GM04503 (cell line): ENCODE data around the gene DOK6.

Experiments
- DNase-seq: peaks from one replicate; pipeline ENCODE4 v3.0.0-alpha.2; 2012; ENCODE audit warnings: low read depth

The DOK6 gene

DNA sequence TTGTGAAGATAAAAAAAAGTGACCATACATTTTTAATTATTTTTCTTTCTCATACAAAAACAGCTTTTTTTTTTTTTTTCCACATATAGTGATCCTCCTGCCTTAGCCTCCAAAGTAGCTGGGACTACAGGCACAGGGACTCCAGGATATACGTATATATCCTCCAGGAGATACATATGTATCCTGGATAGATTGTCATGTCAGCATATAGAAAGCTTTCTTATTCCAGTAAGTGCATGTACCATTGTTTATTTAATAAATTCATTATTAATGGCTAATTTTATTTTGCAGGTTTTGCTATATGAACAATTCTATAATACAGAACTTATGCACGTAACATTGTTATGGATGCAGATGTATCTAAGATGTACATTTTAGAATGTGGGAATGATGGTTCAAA is 138.7 kb downstream of the DOK6 start:
- DNase-seq = no peak

DNA sequence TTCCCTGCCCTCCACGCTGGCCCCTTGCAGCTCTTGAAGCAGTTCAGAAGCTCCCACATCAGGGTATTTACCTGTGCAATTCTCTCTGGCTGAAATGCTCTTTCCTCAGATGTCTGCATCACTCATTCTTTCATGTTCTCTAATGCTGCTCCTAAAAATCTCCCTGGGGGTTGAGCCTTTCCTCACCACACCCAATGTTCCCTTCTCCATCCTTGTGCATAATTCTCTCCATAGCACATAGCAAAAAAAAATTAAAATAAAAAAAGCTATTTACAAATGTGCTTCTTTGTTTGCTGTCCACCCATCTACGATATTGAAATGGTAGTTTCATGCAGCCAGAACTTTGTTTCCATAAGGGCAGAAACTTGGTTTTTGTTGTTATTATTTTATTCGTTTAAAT is 155.5 kb downstream of the DOK6 start:
- DNase-seq = no peak

DNA sequence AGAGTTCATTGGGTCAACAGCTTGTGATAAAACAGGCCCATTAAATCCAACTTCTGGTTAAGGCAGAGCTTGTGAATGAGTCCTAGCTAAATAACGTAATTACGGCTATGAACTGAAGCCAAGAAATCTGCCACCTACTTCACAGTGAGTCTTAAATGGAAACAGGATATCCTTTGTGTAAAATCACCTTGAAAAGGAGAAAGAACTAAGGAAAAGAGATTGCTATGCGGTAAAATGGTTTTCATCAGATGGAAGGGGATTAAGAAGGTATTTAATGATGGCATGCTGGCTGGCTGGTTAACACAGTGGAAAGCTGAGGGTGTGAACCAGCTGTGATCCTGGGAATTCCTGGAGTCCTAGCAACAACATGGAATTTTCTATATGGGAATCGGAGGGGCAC is 156.6 kb downstream of the DOK6 start:
- no peak for DNase-seq

DNA sequence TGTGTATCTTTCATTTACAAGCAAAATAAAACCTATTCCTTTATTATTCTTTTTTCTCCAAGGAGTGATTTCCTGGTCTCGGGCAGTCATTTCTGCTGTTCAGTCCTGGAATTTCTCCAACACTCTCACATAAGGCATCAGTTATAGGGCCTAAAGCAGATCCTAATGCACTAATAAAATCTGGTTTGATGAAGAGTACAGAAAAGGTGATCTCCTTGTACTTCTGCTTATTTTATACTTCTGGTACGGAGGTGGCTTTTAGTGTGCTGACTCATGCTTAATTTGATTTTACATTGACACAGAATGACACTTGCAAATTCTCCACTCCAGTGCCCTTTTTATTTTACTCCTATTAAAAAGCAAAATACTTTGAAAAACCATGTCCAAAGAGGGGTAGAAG is 157.4 kb downstream of the DOK6 start:
- no peak for DNase-seq

DNA sequence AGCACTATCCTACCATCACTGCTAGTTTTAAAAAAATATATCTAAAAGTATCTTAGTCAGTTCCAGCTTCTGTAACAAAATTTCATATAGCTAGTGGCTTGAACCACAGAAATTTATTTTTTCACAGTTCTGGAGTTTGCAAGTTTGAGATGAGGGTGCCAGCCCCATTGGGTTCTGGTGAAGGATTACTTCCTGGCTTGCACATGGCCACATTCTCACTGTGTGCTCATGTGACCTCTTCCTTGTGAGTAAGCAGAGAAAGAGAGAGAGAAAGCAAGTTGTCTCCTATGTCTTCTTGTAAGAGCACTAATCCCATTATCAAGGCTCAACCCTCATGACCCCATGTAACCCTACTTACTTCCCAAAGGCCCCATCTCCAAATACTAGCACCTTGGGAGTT is 158.9 kb downstream of the DOK6 start:
- DNase-seq = no peak

DNA sequence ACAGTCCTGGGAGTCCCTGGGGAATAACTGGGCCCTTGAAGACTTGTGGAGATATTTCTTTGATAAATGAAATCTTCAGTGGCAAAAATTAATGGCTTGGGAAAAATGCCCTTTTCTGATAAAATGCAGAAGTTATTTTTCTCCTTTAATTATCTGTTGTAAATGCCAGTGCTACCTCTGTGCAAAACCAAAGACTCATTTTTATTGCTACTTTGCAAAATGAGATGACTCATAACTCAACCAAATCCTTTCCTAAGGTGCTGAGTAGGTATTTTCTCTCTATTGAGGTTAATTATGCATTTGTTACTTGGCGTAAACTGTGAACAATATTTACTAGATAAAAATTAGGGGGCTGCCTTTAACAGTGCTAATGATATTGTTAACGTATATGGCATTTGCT is 163.9 kb downstream of the DOK6 start:
- no peak for DNase-seq

DNA sequence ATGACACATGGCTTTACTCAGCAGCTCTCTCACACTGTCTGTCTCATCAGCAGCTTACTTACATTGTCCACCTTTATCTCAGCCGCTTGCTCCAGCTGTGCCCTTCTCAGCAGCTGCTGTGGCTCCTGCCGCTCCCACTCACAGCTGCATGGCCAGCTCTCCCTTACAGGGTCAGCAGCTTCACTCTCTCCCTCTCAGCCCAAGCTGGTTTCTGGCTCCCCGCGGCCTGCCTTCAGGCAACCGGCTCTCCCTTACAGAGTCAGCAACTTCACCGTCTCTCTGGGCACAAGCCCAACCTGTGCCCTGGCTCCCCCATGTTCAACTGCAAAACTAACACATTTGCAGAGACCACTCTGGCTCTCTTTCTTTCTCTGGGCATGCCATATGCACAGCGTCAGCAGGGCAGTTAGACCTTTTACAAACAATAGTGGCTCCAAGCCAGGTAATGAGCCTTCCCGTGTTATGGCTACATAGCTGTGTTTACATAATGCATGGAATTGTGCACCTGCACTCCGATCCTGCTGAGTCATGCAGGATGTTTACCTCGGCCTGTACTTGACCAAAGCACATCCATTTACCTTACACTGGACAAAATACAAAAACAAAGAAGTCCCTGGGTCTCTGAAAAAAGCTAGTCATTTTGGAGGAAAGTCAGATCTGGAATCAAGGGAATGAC is 167.3 kb downstream of the DOK6 start:
- no peak for DNase-seq

DNA sequence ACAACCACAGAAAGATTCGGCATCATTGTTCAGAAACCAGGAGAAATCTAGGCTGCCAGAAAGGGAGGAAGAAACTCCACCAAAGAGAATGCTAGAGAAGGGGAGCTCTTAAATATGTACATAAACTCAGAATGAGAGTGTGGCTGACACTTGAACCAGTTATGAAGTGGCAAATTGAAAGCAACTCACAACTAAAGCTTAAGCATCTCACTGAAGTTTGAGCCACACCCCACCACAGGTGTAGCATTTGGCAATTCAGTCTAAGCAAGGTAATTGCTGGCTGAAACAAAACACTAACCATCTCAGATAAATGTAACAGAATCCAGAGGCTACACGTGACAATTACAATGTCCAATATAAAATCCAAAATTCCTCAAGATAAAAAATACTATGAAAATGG is 168.4 kb downstream of the DOK6 start:
- no peak for DNase-seq

DNA sequence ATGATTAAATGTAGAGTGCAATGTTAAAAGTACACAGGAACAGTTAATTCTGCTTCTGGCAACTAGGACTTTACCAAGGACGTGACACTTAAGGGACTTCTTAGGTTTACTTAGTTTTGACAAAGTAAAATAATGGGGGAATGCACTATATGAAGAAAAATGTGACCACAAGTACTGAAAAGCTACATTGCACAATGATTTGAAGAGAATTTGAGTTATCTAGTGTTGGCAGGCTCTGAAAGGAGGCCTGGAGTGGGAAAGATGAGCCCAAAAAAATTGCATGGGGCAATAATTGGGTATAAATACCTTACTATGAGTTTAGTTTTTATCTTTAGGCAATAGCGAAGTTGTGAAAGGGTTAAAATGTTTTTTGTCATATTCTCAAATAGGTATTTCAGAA is 173.7 kb downstream of the DOK6 start:
- DNase-seq = peak; percentile 7

DNA sequence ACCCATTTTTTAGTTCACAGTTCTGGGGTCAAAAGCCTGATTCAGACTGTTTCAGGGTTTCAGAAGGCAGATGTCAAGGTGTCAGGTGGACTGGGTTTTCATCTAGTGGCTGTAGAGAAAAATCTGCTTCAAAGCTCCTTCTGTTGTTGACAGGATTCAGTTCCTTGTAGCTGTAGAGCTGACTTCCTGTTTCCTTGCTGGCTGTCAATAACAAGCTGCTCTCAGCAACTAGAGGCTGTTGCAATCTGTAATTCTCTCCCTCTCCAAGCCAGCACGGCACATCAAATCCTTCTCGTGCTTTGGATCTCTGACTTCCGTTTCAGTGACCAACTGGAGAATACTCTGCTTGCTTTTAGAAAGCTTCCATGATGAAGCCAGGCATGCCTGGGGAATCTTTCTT is 179.4 kb downstream of the DOK6 start:
- peak; percentile 19 for DNase-seq

DNA sequence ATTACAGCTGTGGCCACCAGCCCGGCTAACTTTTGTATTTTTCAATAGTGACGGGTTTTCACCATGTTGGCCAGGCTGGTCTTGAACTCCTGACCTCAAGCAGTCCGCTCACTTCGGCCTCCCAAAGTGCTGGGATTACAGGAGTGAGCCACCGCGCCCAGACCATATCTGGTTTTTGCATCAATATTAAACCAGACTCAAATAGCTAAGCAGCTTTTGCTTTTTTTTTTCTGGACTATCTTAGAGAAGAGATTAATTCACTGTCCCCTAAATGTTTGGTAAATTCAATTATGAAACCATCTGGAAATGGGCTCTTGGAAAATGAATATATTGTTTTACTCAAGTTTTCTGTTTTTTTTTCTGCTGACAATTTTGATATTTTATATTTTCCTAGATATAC is 183.7 kb downstream of the DOK6 start:
- no peak for DNase-seq

DNA sequence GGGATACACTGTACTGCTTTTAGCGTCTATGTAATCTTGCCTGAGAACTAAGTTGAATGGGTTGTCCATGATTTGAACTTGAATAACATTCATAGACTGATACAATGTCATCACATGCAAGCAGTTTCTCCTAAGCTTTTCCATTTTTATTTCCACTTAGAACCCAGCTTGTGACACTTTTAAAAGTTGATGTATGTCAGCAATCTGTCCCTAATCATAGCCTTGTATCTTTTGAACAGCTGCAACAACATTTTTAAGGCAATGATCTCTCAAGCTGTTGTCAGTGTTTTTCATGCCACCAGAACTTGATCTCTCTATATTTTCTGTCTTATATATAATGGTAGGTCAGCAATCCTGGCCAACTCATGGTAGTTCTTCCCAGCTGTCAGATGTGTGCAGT is 185.0 kb downstream of the DOK6 start:
- no peak for DNase-seq

DNA sequence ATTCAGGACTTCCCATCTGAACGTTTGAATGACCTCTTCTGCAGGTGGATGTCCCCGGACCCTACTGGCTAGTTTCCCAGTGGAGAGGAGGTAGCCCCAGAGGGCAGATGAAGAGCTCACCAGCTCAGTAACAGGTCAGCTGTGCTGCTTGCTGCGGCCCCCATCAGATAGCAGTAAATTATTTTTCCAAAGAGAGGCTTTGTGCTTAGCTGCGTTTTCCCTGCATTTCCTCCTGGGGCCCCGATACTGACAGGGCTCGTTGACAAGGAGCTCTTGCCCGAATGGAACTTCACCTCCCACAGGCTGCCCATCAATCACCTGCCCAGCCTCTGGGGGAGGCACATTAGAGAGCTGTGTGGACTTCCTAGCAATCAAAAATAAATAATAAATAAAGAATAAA is 185.8 kb downstream of the DOK6 start:
- DNase-seq = no peak

DNA sequence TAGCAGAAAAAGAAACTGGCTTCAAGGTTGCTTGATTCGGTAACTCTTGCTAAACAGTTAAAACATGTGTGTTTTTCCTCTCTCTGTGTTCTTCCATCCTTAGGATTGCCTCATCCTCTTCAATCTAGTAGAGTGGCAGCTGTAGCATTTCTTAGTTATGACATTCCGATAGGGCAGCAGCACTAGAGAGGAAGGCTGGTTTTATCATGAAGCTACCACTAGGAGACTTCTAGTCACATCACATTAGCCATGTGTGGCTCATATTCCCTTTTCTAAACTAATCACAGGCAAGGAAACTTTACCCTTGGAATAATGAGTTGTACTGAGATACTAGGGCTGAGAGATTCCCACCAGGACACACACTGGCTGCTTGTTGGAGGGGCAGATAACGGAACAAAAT is 187.6 kb downstream of the DOK6 start:
- DNase-seq = no peak

DNA sequence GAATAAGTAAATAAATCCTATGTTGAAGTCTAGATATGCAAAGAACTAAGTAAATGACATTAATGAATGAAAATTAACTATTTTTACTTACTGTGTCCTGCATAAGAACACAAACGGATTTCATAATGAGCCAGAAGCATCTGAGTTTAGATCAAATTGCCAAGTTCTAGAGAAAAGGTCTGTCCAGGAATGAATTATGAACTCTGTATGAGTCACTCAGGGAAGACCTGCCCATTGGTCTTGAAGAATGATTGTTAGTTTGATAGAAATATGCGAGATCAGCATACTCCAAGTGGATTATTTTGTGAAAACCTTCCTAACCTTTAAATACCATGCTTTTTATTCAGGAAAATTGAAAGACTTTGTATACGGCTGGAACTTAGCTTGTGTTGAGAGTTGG is 189.5 kb downstream of the DOK6 start:
- DNase-seq = no peak

DNA sequence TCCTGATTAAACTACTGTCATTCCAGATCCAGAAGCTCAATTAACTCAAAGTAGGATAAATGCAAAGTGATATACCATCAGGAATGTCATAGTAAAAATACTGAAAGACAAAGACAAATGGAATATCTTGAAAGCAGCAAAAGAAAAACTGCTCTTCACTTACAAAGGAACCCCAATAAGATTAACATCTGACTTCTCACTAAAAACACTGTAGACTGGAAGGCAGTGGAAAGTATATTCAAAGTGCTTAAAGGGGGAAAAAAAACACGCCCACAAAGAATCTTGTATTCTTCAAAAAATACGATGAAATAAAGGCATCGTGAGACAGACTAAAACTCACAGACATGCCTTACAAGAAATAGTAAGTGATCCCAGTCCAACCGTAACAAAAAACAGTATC is 195.7 kb downstream of the DOK6 start:
- no peak for DNase-seq

DNA sequence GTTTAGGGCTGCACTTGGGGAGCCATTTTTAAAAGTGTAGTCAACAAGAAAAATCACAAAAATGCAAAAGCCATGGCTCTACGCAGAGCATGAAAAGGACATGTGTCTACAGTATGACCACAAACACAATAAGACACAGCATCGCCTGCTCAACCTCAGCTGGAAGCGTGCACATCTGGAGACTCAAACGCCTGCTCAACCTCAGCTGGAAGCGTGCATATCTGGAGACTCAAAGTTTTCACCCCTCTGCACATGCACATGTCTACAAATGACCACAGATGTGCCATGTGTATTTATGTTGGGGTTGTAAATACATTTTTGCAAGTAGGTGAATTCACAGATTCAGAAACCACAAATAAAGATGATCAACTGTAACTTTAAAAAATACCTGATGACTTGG is 196.9 kb downstream of the DOK6 start:
- no peak for DNase-seq

DNA sequence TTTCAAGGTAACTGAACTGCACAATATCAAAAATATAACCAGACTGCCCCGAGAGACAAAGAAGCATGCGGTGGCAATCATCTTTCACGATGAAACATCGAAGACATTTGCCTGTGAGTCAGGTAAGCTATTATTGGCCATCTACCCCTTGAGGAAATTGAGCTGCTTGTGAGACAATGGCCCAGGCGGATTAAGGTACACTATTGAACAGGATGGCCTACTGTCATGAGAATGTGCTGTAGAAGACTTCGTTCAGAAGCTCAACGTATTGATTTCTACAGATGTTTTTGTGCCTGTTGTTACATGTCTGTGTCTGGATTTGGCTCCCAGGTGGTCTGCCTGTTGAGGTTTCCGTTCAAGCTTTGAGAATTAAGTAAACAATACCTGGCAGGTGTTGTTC is 198.7 kb downstream of the DOK6 start:
- no peak for DNase-seq

DNA sequence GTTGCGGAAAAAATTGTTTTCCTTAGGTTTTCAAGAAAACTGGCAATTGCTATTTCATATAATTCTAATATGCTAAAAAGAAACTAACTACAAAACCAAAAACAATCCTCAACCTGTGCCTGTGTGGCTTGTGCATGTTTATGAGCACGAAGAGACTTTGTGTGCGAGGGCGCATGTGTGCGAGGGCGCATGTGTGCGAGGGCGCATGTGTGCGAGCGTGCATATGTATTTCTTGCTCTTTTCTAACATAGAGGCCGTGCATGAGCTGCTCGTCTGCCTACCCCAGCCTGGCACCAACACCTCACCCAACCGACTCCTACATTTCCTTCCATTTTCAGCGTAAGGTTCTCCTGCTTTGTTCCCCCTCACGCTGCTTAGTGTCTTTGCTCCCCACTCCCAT is 211.6 kb downstream of the DOK6 start:
- DNase-seq = no peak

DNA sequence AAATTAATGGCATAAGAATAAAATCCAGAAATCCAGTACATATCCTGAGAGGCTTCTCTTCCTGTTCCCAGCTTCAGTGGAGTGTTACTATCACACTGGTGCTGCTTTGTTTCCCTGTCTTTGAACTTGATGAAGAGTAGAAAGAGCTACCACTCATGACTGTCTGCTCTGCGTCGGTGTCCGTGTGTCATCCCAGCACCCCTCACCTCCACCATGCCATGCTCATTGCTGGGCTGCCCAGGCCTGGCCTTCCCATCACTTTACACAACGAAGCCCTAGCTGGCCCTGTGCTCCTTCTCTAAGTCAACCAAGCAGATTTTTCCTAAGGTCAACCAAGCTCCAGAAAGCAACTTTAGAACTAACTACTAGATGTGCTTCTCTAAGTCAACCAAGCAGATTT is 215.4 kb downstream of the DOK6 start:
- DNase-seq = no peak

DNA sequence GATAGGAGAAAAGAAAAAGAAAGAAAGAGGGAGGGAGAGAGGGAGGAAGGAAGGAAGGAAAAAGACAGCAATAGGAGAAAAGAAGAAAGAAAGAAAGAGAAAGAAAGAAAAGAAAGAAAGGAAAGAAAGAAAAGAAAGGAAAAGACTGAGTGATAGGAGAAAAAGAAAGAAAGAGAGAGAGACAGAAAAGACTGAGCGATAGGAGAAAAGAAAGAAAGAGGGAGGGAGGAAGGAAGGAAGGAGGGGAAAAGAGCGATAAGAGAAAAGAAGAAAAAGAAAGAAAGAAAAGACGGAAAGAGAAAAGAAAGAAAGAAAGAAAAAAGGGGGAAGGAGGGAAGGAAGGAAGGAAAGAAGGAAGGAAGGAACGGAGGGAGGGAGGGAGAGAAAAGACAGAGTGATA is 216.7 kb downstream of the DOK6 start:
- DNase-seq = no peak

DNA sequence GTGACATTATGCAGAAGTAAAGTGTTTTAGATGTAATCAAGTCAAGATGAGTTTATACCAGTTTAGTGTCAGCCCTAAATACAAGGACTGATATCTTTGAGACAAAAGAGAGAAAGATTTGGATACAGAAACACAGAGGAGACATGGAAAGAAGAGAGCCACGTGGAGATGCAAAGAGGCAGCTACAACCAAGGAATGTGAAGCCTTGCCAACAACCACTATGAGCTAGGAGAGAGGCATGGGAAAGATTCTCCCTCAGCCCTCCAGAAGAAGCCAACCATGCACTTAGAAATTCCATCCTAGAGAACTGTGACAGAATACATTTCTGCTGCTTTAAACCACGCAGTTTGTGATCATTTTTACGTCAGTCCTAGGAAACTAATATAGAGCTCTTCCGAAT is 217.2 kb downstream of the DOK6 start:
- DNase-seq = peak; percentile 51

DNA sequence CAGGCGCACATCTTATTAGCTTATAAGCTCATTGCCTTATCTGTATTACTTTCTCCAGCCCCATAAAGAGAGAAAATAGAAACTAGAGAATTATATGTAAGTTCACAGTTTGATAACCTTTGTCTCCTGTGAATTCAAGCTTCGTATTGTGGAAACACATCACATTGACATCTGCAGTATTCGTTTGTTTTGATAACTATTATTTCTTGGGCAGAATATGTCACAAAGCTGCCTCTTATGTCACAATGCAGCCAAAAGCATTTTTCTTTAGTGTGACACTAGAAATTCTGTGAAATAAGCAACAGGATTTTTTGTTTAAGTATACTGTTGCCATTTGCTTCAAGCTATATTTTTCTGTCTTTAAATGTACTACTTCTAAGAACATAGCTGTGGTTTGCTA is 221.5 kb downstream of the DOK6 start:
- DNase-seq = no peak

DNA sequence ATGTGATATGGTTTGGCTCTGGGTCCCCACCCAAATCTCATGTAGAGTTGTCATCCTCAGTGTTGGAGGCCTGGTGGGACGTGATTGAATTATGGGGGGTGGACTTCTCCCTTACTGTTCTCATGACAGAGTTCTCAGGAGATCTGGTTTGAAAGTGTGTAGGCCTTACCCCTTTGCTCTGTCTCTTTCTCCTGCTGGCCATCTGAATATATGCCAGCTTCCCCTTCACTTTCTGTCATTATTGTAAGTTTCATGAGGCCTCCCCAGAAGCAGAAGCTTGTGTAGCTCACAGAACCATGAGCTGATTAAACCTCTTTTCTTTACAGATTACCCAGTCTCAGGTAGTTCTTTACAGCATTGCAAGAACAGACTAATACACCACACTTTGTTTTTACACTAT is 222.3 kb downstream of the DOK6 start:
- no peak for DNase-seq

DNA sequence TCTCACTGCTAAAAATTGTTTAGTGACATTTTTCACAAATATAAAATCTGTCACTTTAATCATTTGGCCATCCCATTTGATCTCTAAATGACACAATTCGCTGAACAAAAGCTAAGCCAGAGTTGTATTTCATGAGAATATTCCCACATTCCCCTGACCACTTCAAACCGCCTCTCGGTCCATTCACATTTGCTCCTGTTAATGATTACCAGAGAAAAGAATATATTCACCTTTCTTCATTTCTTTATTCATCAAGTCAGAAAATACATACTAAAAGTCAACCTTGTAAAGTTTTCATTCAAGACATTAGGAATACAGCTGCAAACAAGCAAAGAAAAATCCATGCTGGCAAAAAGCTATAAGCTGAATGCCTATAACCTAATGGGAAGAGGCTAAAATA is 225.5 kb downstream of the DOK6 start:
- DNase-seq = no peak
